ENCODE data around the gene EEFSEC. TPM values are rescaled to one million over a fixed set of nuclear protein-coding genes. Genes with fewer than 3 reads are reported as not detected.

EEFSEC gene
- total and polyA plus RNA-seq, 2 of the 8 experiments (the other 6 are each of a cell fraction or from before 2014, with no cell fraction given), result 13.1 to 19.8 TPM

GRCh38 chr3:128167646-128167972 lies 14.3 kb downstream of the EEFSEC start:
- H2BK120ac ChIP-seq (replicated peaks; ENCODE audit: low read depth, low read length), result no peak overlapping the region
- H4K20me1 ChIP-seq (replicated peaks in 1 of 2; ENCODE audit: control insufficient read depth in 1 of 2, insufficient read depth in 2 of 2, low read length in 2 of 2), result peaks cover 0 to 4% of the 10 kb centered on the region in 2 experiments
- no peak overlapping the region for H2BK12ac ChIP-seq (ENCODE audit: low read depth, low read length)
- 0 out of 2 replicates have a peak, but pooled peaks cover 3% of the 10 kb centered on the region for H3K23me2 ChIP-seq (ENCODE audit: low read depth, low read length)
- no peak overlapping the region for H3K27ac ChIP-seq (ENCODE audit: low read depth, low read length)
- DNase-seq (ENCODE audit: low read depth in 1 of 2, low spot score in 2 of 2) (no peak), FAIRE-seq (no peak)
- no peak overlapping the region for H2BK20ac ChIP-seq (ENCODE audit: low read length)
- no peak overlapping the region for H3K14ac ChIP-seq (ENCODE audit: insufficient read length)
- H4K91ac ChIP-seq (replicated peaks; ENCODE audit: insufficient read length, low read length), result no peak overlapping the region
- peaks cover 3 to 14% (median 8%) of the 10 kb centered on the region in 4 experiments; a peak in 5 of 7 replicates for H3K4me1 ChIP-seq (replicated peaks in 1 of 4; ENCODE audit: control insufficient read depth in 3 of 4, insufficient read depth in 4 of 4, low read length in 3 of 4)
- CTCF ChIA-PET (ENCODE audit: partially characterized antibody), result interaction anchor here (0.6 to 1.7 kb wide), 7 partner anchors 8 to 154 kb away, joined by 3 to 5 read pairs (median 3); no protein-coding TSS in a partner anchor
- 0 out of 4 replicates have a peak, but pooled peaks cover 0 to 2% of the 10 kb centered on the region in 2 experiments for H3K79me2 ChIP-seq (ENCODE audit: control insufficient read depth in 1 of 2, insufficient read depth in 2 of 2, low read length in 2 of 2)
- TF ChIP-seq BACH1 (IDR thresholded peaks at IDR 0.05; ENCODE audit: low read length) (no peak), RBBP5 (IDR thresholded peaks at IDR 0.05; ENCODE audit: borderline replicate concordance, low read depth, low read length) (no peak), KDM5A (IDR thresholded peaks at IDR 0.05; ENCODE audit: low read length) (no peak), EP300 (IDR thresholded peaks at IDR 0.05; ENCODE audit: borderline replicate concordance in 1 of 2, low read depth in 2 of 2, low read length in 2 of 2) (no peak)
- no peak overlapping the region for H3K9ac ChIP-seq (replicated peaks in 1 of 4; ENCODE audit: extremely low read depth in 1 of 4, low read depth in 3 of 4, low read length in 3 of 4)
- no peak overlapping the region for H2AK5ac ChIP-seq (ENCODE audit: low read depth, low read length)
- no peak overlapping the region for H3K56ac ChIP-seq (replicated peaks; ENCODE audit: insufficient read length, low read depth, low read length)
- no peak overlapping the region for H4K5ac ChIP-seq (ENCODE audit: insufficient read length, low read depth, low read length)
- no peak overlapping the region for H2BK15ac ChIP-seq (ENCODE audit: low read length)
- no peak overlapping the region for H3K23ac ChIP-seq (ENCODE audit: insufficient read length)
- no peak overlapping the region for H3K4ac ChIP-seq (replicated peaks; ENCODE audit: insufficient read length, low read depth, low read length)
- H3K4me2 ChIP-seq (ENCODE audit: insufficient read depth in 1 of 2, low read depth in 2 of 2, low read length in 2 of 2), result peak overlapping the region in 1 of 2 experiments; percentile 9; a peak in 1 of 4 replicates
- H2BK5ac ChIP-seq (ENCODE audit: low read depth, low read length), result no peak overlapping the region
- no peaks in the 10 kb centered on the region for H3K27me3 ChIP-seq (replicated peaks in 1 of 4; ENCODE audit: control insufficient read depth in 3 of 4, extremely low read depth in 1 of 4, insufficient read depth in 3 of 4, low read length in 3 of 4)
- WGBS, 2 experiments (ENCODE audit: extremely low coverage in 1 of 2, insufficient coverage in 1 of 2, insufficient read length in 1 of 2, insufficient replicate concordance in 2 of 2, low coverage in 1 of 2, low lambda C conversion rate in 2 of 2, missing lambda C conversion rate in 1 of 2), result 94% methylated on average over 8 of the region's 8 CpGs; no CpG with 5 or more reads in 1 of the 2 experiments
- no peak overlapping the region for H2AFZ ChIP-seq (ENCODE audit: low read length)
- POLR2A ChIA-PET (ENCODE audit: partially characterized antibody), result no interaction called here
- no peak overlapping the region for H3K4me3 ChIP-seq (ENCODE audit: extremely low read depth in 1 of 4, insufficient read depth in 2 of 4, low read depth in 3 of 4, low read length in 4 of 4)
- H4K8ac ChIP-seq (ENCODE audit: extremely low read depth, insufficient read depth, low read length), result no peak overlapping the region
- no peaks in the 10 kb centered on the region for H3K9me3 ChIP-seq (ENCODE audit: insufficient read depth in 2 of 2, low read depth in 1 of 2, low read length in 1 of 2)
- H3K36me3 ChIP-seq (ENCODE audit: control insufficient read depth in 2 of 4, insufficient read depth in 4 of 4, low read length in 3 of 4), result no peaks in the 10 kb centered on the region
- no peak overlapping the region for H3K18ac ChIP-seq (ENCODE audit: extremely low read depth, low read length)
- peaks cover 3% of the 10 kb centered on the region; the same call in 1 of the 2 replicates for H3K79me1 ChIP-seq (ENCODE audit: low read depth, low read length)
